HG03460 (cell line): Measurements from ENCODE around the gene PHF11.

ENCODE experiments used
- ATAC-seq: cut with Tn5 transposase; IDR thresholded peaks from one replicate; pipeline ENCODE4 v1.9.1; 2021; ENCODE audit not compliant: unreplicated experiment

Gene PHF11

DNA sequence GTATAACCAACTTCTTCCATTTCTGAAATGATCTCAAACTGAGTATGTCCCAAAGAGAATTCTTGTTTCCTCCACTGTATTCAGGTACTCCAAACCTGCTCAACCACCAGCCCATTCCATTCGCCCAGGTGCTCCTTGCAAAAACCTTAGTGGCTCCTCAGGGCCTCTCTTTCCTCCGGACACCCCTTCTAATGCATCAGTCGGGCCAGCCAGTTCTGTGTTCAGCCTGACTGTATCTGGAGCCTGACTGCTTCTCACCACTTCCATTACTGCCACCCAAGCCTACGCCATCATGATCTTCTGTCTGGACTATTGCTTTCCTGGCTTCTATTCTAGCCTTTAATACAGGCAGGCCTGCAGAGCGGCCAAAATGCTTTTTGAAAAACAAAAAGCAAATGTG lies 1.5 kb downstream of the PHF11 start:
- ATAC-seq: no peak

- no peak for ATAC-seq
These were observed 2.5 kb downstream of the PHF11 start for GRCh38 chr13:49498206-49498605.

GRCh38 chr13:49499889-49500660 lies 4.3 kb downstream of the PHF11 start:
- ATAC-seq: no peak

DNA sequence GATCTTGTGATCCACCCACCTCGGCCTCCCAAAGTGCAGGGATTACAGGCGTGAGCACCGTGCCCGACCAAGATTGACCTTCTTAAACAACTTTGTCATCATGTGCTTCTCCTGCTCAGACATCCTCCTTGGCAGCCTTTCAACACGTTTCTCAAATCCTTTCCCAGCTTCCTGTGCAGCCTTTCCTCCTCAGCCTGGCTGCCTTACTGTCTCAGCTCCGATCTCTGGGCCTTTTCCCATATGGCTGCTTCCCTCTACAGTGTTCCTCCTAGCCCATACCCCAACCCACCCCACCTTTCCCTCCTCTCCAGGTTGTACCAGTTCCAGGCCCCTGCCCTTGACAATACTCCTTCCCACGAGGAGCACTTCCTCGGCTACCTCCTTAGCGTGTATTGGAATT lies 7.2 kb downstream of the PHF11 start:
- no peak for ATAC-seq

DNA sequence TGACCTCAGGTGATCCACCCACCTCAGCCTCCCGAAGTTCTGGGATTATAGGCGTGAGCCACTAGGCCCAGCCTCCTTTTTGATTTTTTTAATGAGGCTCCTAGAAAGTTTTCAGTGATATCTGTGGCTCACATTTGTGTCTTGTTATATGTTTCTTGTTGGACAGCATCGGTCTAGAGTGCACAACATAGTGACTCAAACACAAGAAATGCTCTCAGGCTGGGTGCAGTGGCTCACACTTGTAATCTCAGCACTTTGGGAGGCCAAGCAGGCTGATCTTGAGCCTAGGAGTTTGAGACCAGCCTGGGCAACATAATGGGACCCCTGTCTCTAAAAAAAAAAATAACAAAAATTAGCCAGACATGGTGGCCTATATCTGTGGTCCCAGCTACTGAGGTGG lies 8.2 kb downstream of the PHF11 start:
- no peak for ATAC-seq

- ATAC-seq: no peak
These were observed 16.8 kb downstream of the PHF11 start for GRCh38 chr13:49512578-49512977.

- no peak for ATAC-seq
These were observed 20.7 kb downstream of the PHF11 start for GRCh38 chr13:49516467-49516866.

- no peak for ATAC-seq
These were observed 21.7 kb downstream of the PHF11 start for GRCh38 chr13:49517461-49517860.

- no peak for ATAC-seq
These were observed 25.5 kb downstream of the PHF11 start for GRCh38 chr13:49521224-49521623.

DNA sequence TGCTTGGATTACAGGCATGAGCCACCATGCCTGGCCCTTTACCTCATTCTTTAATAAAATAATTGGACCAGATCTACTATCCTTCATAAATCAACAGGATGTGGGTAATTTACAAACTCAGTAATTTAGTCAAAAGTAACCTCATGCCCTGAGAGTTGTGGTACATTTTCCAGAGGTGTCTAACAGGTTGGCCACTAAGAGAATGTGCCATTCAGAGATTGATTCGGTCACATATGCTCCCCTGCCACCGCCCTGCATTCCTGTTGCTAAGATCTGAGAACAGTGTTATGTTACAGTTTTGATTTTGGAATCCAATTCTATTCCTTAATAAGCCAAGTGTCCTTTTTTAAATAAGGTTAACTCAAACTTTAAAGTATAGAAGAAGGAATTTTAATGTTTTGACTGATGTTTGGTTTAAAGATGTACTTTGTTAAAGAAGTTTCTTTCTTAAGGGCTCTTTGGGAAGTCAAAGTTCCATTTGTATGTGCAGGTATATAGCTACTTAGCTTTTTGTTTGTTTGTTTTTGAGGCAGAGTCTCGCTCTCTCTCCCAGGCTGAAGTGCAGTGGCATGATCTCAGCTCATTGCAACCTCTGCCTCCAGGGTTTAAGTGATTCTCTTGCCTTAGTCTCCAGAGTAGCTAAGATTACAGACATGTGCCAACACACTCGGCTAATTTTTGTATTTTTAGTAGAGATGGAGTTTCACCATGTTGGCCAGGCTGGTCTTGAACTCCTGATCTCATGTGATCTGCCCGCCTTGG lies 29.2 kb downstream of the PHF11 start:
- no peak for ATAC-seq

GRCh38 chr13:49527123-49527522 lies 31.4 kb downstream of the PHF11 start:
- ATAC-seq: no peak

DNA sequence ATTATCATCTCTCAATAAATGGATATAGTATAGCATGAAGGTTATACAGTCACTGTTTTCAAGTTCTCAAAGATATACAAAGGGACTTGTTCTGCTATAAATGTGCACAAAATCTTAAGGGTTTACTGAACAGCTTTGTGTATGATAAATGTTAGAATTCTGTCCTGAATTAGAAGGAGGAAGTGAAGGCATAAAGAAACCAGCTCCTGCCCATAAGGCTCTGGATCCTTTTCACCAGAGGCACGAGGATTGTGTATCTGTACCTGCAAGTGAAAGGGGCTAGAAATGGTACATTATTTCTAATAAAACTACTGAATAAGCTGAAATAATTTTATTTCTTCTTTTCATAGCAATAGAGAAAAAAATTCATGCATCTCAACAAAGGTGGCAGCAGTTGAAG lies 32.4 kb downstream of the PHF11 start:
- no peak for ATAC-seq

- ATAC-seq: no peak
These were observed 34.7 kb downstream of the PHF11 start for GRCh38 chr13:49530457-49530856.

DNA sequence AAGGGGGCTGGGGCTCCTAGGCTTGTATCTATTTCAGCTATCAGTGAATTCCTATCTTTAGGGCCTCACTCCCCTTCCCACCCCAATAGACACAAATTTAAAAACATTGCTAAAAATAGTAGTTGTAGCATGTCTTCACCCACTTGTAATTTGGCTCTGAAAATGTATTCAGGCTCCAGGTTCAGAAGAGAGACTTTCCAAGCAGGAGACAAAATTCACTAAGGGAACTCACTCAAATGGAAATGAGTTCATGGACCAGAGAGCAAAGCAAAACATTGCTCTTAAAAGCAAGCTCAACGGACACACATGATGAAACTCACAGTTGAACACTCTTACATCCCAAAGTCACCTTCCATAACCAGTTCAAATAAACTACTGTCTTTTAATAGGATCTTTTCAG lies 36.8 kb downstream of the PHF11 start:
- no peak for ATAC-seq

GRCh38 chr13:49533011-49533410 lies 37.3 kb downstream of the PHF11 start:
- ATAC-seq: no peak

DNA sequence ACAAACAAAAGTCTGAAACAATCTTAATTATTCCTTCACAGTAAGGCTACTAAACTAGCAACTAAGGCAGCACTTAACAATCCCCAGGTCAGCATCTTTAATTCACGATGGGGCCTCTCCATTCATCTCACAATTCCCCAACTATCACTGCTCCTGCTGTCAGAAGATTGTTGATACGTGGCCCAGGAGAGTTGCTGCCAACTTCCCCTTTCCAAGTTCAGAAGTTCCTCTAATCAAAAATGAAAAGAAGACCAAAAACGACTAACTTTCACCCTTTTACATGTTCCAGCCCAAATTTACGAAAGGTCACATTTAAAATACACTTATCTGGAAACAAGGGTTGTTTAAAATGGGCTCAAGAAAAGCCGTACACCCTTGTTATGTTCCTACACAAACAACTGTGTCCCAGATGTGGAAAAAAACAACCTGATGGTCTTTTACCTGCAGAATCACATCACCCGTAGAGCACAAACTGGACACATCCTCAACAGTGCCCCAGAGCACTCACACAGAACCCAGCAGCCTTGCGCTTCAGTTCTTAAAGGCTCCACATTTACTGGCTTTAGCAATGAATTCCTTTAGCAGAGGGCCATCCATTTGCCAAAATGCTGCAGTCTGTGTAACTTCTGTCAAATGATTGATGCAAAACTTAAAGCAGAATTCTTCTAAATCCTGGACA lies 38.0 kb downstream of the PHF11 start:
- ATAC-seq: no peak

DNA sequence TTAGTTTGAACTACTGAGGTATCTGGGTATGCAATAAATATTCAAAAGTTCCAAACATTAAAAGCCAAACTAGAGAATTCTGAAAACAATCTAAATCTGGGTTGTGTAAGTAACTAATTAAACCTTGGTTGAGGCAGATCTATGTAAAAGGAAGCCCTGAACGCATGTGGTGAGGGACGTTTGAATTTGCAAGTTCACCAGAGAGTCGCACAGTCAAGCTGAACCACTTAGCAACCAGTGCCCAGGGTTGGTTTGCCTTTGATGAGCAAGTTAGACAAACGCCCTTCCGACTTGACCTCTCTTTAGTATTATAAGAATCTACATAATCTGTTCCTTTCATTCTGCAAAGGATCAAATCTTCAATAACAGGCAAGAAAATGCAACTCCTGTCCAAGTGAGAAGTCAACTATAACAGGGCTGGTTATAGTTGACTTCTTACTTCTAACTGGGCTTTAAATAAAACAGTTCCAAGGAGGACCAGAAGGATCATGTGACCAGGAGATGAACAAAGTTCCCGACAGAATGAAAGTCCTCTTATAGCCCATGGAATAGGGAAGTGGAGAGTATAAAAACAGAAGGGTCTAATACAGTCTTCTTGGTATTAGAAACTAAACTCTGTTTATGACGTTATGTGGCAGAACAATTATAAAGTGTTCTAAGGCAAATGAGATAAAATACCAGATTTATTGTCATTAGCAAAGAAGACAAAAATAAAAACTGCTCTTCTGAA lies 40.6 kb downstream of the PHF11 start:
- peak; percentile 64 for ATAC-seq

DNA sequence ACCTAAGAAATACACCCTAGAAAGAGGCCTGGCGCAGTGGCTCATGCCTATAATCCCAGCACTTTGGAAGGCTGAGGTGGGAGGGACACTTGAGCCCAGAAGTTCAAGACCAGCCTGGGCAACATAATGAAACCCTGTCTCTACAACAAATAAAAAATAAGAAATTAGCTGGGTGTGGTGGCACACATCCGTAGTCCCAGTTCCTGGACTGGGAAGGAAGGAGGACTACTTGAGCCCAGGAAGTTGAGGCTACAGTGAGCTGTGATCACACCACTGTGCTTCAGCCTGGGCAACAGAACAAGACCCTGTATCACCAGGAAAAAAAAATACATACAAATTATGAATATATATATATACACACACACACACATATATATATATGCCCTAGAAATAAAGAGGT lies 42.7 kb downstream of the PHF11 start:
- ATAC-seq: no peak

DNA sequence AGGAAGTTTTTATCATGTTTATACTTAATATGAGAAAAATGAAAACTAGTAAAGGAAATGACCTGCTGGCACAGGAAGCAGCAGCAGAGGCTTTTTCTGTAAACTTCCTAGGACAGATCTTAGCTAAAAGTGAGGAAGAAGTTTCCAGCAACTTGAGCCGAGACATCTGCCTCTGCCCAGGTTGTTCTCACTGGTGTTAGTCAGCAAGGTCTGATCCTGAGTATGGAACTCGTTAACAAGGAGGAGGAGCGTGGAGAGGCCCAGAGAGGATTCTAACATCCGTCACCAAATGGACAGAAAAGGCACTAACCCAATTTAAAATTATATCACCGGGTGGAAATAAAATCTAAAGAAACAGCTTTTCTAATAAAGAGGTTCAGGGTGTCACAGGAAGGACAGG lies 43.6 kb downstream of the PHF11 start:
- no peak for ATAC-seq

- no peak for ATAC-seq
These were observed 44.0 kb downstream of the PHF11 start for GRCh38 chr13:49539746-49540145.

DNA sequence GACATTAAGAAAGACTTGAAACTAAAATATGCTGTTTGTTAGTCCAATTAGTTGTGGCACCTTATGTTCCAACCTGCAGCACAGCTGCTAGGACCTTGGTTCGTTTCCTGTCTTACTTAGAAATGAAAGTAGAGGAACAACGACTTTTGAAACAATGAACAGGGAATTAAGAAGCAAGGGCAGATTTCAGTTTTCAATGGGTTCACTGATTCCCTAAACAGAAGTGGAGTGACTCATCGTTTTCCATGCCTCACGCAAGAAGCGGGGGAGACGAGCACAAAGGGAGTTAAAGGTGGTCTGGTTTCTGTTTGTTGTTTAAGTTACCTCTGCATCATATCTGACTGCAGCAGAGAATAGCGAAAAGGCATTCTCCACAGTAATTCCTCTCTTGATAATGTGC lies 44.8 kb downstream of the PHF11 start:
- ATAC-seq: no peak
